Kidney (tissue), 14 donors: ENCODE measurements around the gene ACAD8. TPM values are rescaled to one million over a fixed set of nuclear protein-coding genes. Genes with fewer than 3 reads are reported as not detected.

Source experiments
- DNase-seq, 5 donors: peaks; one replicate each; pipeline ENCODE4 v3.0.0-alpha.2; 2013 to 2020
- FAIRE-seq: peaks from 2 replicates; lab custom pipeline; 2012; peaks lifted over from hg19 to GRCh38; lab: Jason Lieb, UNC
- H3K27ac ChIP-seq, 2 donors: one replicate each; pipeline ENCODE4 v1.7.0; 2013; ENCODE audit warnings: low read depth in 2 of 2, low read length in 2 of 2, inconsistent platforms in 1 of 2
- H3K27me3 ChIP-seq: one replicate; pipeline ENCODE4 v1.7.1; 2013; ENCODE audit warnings: low read length, inconsistent platforms; ENCODE audit not compliant: control insufficient read depth, insufficient read depth
- H3K36me3 ChIP-seq, 3 donors: one replicate each; pipeline versions ENCODE4 v1.7.0 to v1.7.1; 2013; ENCODE audit warnings: low read length in 3 of 3, control low read depth in 1 of 3, inconsistent platforms in 1 of 3; ENCODE audit not compliant: insufficient read depth in 3 of 3, control insufficient read depth in 2 of 3
- H3K4me1 ChIP-seq, 3 donors: one replicate each; pipeline versions ENCODE4 v1.7.0 to v1.7.1; 2013; ENCODE audit warnings: low read length in 3 of 3, inconsistent platforms in 1 of 3, low read depth in 1 of 3; ENCODE audit not compliant: control insufficient read depth in 2 of 3, insufficient read depth in 2 of 3
- H3K4me3 ChIP-seq, 3 donors: one replicate each; pipeline versions ENCODE4 v1.7.0 to v1.8.1; 2013; ENCODE audit warnings: low read length in 3 of 3, control low read depth in 1 of 3, inconsistent platforms in 1 of 3
- H3K9ac ChIP-seq, 3 donors: one replicate each; pipeline versions ENCODE4 v1.7.0 to v1.7.1; 2013; ENCODE audit warnings: low read length in 3 of 3, control low read depth in 1 of 3, inconsistent platforms in 1 of 3
- H3K9me3 ChIP-seq, 3 donors: one replicate each; pipeline versions ENCODE4 v1.7.0 to v1.7.1; 2013; ENCODE audit warnings: low read length in 3 of 3, control low read depth in 1 of 3, inconsistent platforms in 1 of 3; ENCODE audit not compliant: control insufficient read depth in 2 of 3, insufficient read depth in 1 of 3
- CTCF ChIP-seq: IDR thresholded peaks from 3 replicates; pipeline ENCODE4 v1.5.1; 2012; ENCODE audit warnings: mild to moderate bottlenecking, moderate library complexity, borderline replicate concordance; ENCODE audit not compliant: insufficient read depth; ENCODE audit errors: extremely low read depth
- intact Hi-C: fragments of 100-400 bp; cut with DNase I; formaldehyde crosslinking; loops from one replicate; pipeline ENCODE4 v1.11.1; 2022
- polyA plus RNA-seq: library from polyadenylated mRNA; stranded (reverse); fragments of 350-450 nt; fragmentation: Illumina TruSeq; extraction: RNeasy Lipid Tissue Mini Kit (QIAGEN cat#74804); gene quantifications from one replicate; pipeline ENCODE4 v1.2.3, GENCODE V29; 2014; ENCODE audit warnings: low read depth, low replicate concordance; ENCODE audit not compliant: insufficient read depth
- total RNA-seq: library from RNA; stranded (reverse); fragmentation: NEBNext Ultra II Directional; extraction: Animal tissue kit (Norgen Biotek cat#: 25700); gene quantifications from one replicate; pipeline ENCODE4 v1.2.1, GENCODE V29; 2021
- donor health status: control.
- donor health status: control.
- donor health status: control.
- donor health status: control.
- donor health status: control.
- donor health status: DM: yes; HTN: yes; CAD: no.
- donor health status: Normal renal cell carcinoma (clear cell type).

The ACAD8 gene
- total and polyA plus RNA-seq, 2 donors from 2014 or later: 28.1 to 42.1 TPM

DNA sequence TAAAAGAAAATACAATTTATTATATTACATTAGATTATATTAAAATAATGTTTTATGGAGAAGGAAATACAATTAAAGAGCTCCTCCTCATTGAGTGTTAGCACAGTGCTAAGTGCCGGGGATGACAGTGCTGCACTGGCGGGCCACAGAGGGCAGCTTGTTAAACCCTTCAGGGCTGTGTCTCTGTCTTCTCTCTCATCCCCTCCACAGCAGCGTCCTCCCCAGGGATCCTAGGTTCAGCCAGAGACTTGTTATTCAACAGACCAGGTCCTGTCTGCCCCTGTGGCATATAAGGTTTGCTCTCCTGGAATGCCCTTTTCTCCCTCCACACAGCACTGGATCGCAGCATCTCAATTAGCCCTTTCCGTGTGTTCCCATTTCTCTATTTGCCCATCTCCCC, 14.4 kb upstream of the ACAD8 start:
- no peak for FAIRE-seq
- Histone ChIP-seq H3K27ac (no peak overlapping the region), H3K4me1 (no peaks in the 10 kb centered on the region), H3K9me3 (no peaks in the 10 kb centered on the region), H3K9ac (no peak overlapping the region), H3K27me3 (no peaks in the 10 kb centered on the region), H3K36me3 (peaks cover 3 to 37% (median 29%) of the 10 kb centered on the region in 3 donors), H3K4me3 (no peak overlapping the region)
- intact Hi-C loops: no loop called here
- TF ChIP-seq CTCF: no peak
- no peak for DNase-seq

DNA sequence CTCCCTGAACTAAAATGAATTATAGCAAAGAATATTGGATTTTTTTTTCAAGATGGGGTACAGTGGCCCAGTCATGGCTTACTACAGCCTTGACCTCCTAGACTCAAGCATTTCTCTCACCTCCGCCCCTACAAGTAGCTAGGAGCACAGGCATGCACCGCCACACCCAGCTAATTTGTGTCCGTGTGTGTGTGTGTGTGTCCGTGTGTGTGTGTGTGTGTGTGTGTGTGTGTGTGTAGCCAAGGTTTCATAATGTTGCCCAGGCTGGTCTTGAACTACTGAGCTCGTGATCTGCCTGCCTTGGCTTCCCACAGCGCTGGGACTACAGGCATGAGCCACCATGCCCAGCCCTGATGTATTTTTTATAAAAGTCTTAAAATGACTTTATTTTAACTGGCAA, 12.8 kb upstream of the ACAD8 start:
- H3K4me3 ChIP-seq: no peak overlapping the region
- no peaks in the 10 kb centered on the region for H3K9me3 ChIP-seq
- no peaks in the 10 kb centered on the region for H3K4me1 ChIP-seq
- no peak overlapping the region for H3K27ac ChIP-seq
- intact Hi-C loops: no loop called here
- TF ChIP-seq CTCF: no peak
- DNase-seq (no peak), FAIRE-seq (no peak)
- peaks cover 3 to 48% (median 38%) of the 10 kb centered on the region in 3 donors for H3K36me3 ChIP-seq
- H3K27me3 ChIP-seq: no peaks in the 10 kb centered on the region
- H3K9ac ChIP-seq: no peak overlapping the region

GRCh38 chr11:134242376-134242775, 11.0 kb upstream of the ACAD8 start:
- no peak overlapping the region for H3K4me3 ChIP-seq
- intact Hi-C loops: no loop called here
- H3K9me3 ChIP-seq: no peaks in the 10 kb centered on the region
- TF ChIP-seq CTCF: no peak
- H3K27ac ChIP-seq: no peak overlapping the region
- H3K27me3 ChIP-seq: no peaks in the 10 kb centered on the region
- H3K9ac ChIP-seq: no peak overlapping the region
- no peak for FAIRE-seq
- no peak for DNase-seq
- H3K4me1 ChIP-seq: no peaks in the 10 kb centered on the region
- peaks cover 3 to 50% (median 46%) of the 10 kb centered on the region in 3 donors for H3K36me3 ChIP-seq

GRCh38 chr11:134243913-134244312, 9.5 kb upstream of the ACAD8 start:
- TF ChIP-seq CTCF: no peak
- Histone ChIP-seq H3K27me3 (no peaks in the 10 kb centered on the region), H3K36me3 (peaks cover 5 to 55% (median 46%) of the 10 kb centered on the region in 3 donors), H3K27ac (no peak overlapping the region), H3K4me1 (no peaks in the 10 kb centered on the region), H3K4me3 (no peak overlapping the region), H3K9ac (no peak overlapping the region), H3K9me3 (no peaks in the 10 kb centered on the region)
- intact Hi-C loops: no loop called here
- DNase-seq: no peak
- FAIRE-seq: no peak
